ENCODE results near the gene MCTP1. TPM values are rescaled to one million over a fixed set of nuclear protein-coding genes. Genes with fewer than 3 reads are reported as not detected.

Gene MCTP1
- total RNA-seq, 1 donor from 2014 or later: 12.8 TPM

DNA sequence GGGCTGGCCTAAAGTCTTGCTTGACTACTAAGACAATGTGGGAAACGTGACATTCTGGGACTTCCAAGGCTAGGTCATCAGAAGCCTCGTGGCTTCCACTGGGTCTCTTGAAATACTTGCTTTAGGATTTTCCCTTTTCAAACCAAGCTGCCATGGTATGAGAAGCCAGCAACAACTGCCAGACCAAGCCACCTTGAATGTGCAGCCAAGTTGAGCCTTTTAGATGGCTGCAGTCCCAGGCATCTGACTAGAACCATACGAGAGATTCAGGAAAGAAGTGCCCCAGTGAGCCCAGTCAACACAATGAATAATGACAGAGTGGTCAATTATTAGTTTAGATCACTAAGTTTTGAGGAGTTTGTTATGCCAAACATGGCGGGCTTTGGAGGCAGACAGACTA lies 523.1 kb downstream of the MCTP1 start:
- Histone ChIP-seq H3K27ac (no peak overlapping the region), H3K36me3 (no peaks in the 10 kb centered on the region), H3K9me3 (no peaks in the 10 kb centered on the region), H3K27me3 (no peaks in the 10 kb centered on the region), H3K4me3 (no peak overlapping the region), H3K4me1 (no peaks in the 10 kb centered on the region)
- TF ChIP-seq, protein P1, sequence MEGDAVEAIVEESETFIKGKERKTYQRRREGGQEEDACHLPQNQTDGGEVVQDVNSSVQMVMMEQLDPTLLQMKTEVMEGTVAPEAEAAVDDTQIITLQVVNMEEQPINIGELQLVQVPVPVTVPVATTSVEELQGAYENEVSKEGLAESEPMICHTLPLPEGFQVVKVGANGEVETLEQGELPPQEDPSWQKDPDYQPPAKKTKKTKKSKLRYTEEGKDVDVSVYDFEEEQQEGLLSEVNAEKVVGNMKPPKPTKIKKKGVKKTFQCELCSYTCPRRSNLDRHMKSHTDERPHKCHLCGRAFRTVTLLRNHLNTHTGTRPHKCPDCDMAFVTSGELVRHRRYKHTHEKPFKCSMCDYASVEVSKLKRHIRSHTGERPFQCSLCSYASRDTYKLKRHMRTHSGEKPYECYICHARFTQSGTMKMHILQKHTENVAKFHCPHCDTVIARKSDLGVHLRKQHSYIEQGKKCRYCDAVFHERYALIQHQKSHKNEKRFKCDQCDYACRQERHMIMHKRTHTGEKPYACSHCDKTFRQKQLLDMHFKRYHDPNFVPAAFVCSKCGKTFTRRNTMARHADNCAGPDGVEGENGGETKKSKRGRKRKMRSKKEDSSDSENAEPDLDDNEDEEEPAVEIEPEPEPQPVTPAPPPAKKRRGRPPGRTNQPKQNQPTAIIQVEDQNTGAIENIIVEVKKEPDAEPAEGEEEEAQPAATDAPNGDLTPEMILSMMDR (IDR thresholded peaks at IDR 0.05): no peak
- TF ChIP-seq POLR2AphosphoS5 (IDR thresholded peaks at IDR 0.05; ENCODE audit: insufficient read depth in 1 of 2, low read depth in 1 of 2) (no peak), POLR2A (IDR thresholded peaks at IDR 0.05) (no peak)
- intact Hi-C loops (cut with DNase I): no loop called here
- DNase-seq (ENCODE audit: extremely low spot score in 2 of 2): no peak

DNA sequence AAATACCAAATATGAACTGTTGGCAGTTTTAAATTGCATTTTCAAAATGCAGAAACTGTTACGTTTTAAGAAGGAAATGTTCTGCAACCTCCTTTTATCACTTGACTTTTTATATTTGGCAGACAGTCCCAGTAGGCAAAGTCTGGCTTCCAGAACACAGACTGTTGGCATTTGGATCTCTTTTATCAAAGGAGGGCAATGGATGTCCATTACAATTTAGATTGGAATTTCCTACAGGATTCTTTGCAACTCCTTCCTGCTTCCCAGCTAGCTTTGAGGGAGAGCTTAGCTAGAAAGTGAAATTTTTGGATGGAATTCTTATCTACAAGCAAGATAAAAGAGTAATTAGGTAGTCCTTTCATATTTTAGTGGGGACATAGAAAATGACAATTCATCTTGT lies 523.8 kb downstream of the MCTP1 start:
- DNase-seq (ENCODE audit: extremely low spot score in 2 of 2): no peak
- Histone ChIP-seq H3K27me3 (no peaks in the 10 kb centered on the region), H3K36me3 (no peaks in the 10 kb centered on the region), H3K9me3 (no peaks in the 10 kb centered on the region), H3K27ac (no peak overlapping the region), H3K4me1 (no peaks in the 10 kb centered on the region), H3K4me3 (no peak overlapping the region)
- TF ChIP-seq, protein P1 (IDR thresholded peaks at IDR 0.05): no peak
- TF ChIP-seq POLR2A (IDR thresholded peaks at IDR 0.05) (no peak), POLR2AphosphoS5 (IDR thresholded peaks at IDR 0.05; ENCODE audit: insufficient read depth in 1 of 2, low read depth in 1 of 2) (no peak)
- intact Hi-C loops (cut with DNase I): no loop called here

DNA sequence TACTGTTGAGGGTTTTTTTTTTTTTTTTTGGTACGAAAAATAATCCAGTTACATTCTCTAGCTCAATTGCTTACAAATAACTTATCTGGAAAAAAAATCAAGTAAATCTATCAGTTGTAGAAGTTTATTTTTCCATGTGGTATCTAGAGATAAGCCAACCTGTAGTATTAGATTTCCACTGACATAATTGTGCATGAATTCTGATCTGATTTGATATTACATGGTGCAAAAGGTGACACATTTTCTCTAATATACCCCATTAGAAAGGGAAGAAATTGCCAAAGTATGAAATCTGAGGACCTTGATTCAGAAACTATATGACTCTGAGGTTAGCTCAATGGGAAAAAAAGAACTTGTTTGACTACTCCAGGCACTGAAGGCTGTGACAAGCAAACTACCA lies 524.9 kb downstream of the MCTP1 start:
- DNase-seq (ENCODE audit: extremely low spot score in 2 of 2): no peak
- Histone ChIP-seq H3K9me3 (no peaks in the 10 kb centered on the region), H3K27me3 (no peaks in the 10 kb centered on the region), H3K4me1 (no peaks in the 10 kb centered on the region), H3K4me3 (no peak overlapping the region), H3K27ac (no peak overlapping the region), H3K36me3 (no peaks in the 10 kb centered on the region)
- TF ChIP-seq, protein P1 (IDR thresholded peaks at IDR 0.05): no peak
- TF ChIP-seq POLR2A (IDR thresholded peaks at IDR 0.05) (no peak), POLR2AphosphoS5 (IDR thresholded peaks at IDR 0.05; ENCODE audit: insufficient read depth in 1 of 2, low read depth in 1 of 2) (no peak)
- intact Hi-C loops (cut with DNase I): no loop called here

DNA sequence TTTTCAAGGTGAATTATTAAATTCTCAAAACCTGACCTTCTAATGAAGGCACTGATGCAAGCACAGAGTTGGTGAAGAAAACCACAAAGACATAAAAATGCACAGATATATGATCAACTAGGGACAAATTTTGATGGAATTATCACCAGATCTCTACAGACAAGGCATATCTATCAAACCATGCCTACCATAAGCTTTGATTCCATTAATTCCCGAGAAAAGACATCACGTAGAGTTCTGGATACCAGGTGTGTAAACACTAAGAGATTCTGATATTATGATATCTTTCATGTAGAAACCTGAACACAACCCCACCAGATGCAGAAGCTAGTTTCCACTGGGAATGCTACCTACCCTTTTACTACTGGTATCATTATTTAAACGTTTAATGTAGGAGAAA lies 525.9 kb downstream of the MCTP1 start:
- TF ChIP-seq POLR2A (IDR thresholded peaks at IDR 0.05): no peak
- TF ChIP-seq, protein P1 (IDR thresholded peaks at IDR 0.05): no peak
- TF ChIP-seq POLR2AphosphoS5 (IDR thresholded peaks at IDR 0.05; ENCODE audit: insufficient read depth in 1 of 2, low read depth in 1 of 2): no peak
- Histone ChIP-seq H3K27ac (no peak overlapping the region), H3K36me3 (no peaks in the 10 kb centered on the region), H3K4me3 (no peak overlapping the region), H3K27me3 (no peaks in the 10 kb centered on the region), H3K4me1 (no peaks in the 10 kb centered on the region), H3K9me3 (no peaks in the 10 kb centered on the region)
- intact Hi-C loops (cut with DNase I): no loop called here
- no peak for DNase-seq (ENCODE audit: extremely low spot score in 2 of 2)

DNA sequence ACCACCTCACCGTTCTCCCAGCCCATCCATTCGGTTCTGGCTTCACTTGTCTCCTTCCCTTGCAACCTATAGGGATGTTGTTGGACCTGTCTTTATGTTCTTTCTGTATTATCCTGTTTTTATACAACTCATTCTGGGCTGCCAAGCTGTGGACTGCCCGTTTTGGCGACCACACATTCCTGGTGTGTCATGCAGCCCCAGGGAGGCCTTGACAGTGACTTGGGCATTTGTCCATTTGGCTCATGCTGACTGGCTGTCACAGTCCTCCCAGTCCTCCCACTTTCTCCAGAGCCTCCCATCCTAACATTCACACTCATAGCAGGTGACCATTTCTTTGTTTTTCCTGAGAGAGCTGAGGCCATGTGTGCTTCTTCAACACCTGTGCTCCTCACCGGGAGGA lies 530.1 kb downstream of the MCTP1 start:
- TF ChIP-seq POLR2A (IDR thresholded peaks at IDR 0.05): no peak
- no peak for TF ChIP-seq POLR2AphosphoS5 (IDR thresholded peaks at IDR 0.05; ENCODE audit: insufficient read depth in 1 of 2, low read depth in 1 of 2)
- TF ChIP-seq, protein P1 (IDR thresholded peaks at IDR 0.05): no peak
- H3K9me3 ChIP-seq: no peaks in the 10 kb centered on the region
- no peaks in the 10 kb centered on the region for H3K27me3 ChIP-seq
- H3K36me3 ChIP-seq: no peaks in the 10 kb centered on the region
- no peak overlapping the region for H3K27ac ChIP-seq
- DNase-seq (ENCODE audit: extremely low spot score in 2 of 2): no peak
- H3K4me1 ChIP-seq: no peaks in the 10 kb centered on the region
- intact Hi-C loops (cut with DNase I): no loop called here
- H3K4me3 ChIP-seq: no peak overlapping the region

All from vagina (tissue), 2 donors.